DOHH2 (cell line): ENCODE measurements around the gene PCMT1.

Experiments
- H3F3A ChIP-seq: fragments of 200-600 bp; sonication (generic), shearing (Covaris generic); 2 replicates; pipeline ENCODE4 v1.6.0; 2016; ENCODE audit warnings: antibody characterized with exemption, mild to moderate bottlenecking; ENCODE audit not compliant: control insufficient read depth, insufficient read depth
- H3K27ac ChIP-seq: fragments of 200-600 bp; sonication (generic); 2 replicates; pipeline ENCODE4 v1.5.1; 2014; ENCODE audit warnings: low read depth, mild to moderate bottlenecking, low read length, moderate library complexity
- H3K27me3 ChIP-seq: fragments of 200-600 bp; sonication (generic); 2 replicates; pipeline ENCODE4 v1.6.1; 2014; ENCODE audit warnings: mild to moderate bottlenecking, low read length, mixed read lengths; ENCODE audit not compliant: control insufficient read depth
- H3K36me3 ChIP-seq: fragments of 200-600 bp; sonication (generic); 2 replicates; pipeline ENCODE4 v1.6.1; 2014; ENCODE audit warnings: mild to moderate bottlenecking, low read length, moderate library complexity, mixed read lengths; ENCODE audit not compliant: control insufficient read depth
- H3K4me1 ChIP-seq: fragments of 200-600 bp; sonication (generic); 2 replicates; pipeline ENCODE4 v1.6.1; 2014; ENCODE audit warnings: mild to moderate bottlenecking, low read length, mixed read lengths; ENCODE audit not compliant: control insufficient read depth
- H3K4me2 ChIP-seq: fragments of 200-600 bp; sonication (generic); 2 replicates; pipeline ENCODE4 v1.6.0; 2014; ENCODE audit warnings: mild to moderate bottlenecking, low read length, moderate library complexity
- H3K4me3 ChIP-seq: fragments of 200-600 bp; sonication (generic); 2 replicates; pipeline ENCODE4 v1.5.1; 2014; ENCODE audit warnings: mild to moderate bottlenecking, low read length, mixed read lengths
- H3K79me2 ChIP-seq: fragments of 200-600 bp; sonication (generic); 2 replicates; pipeline ENCODE4 v1.6.1; 2014; ENCODE audit warnings: mild to moderate bottlenecking, low read length, mixed read lengths; ENCODE audit not compliant: control insufficient read depth
- H3K9me2 ChIP-seq: fragments of 200-600 bp; sonication (generic); replicated peaks from 2 replicates; pipeline ENCODE4 v1.6.1; 2014; ENCODE audit warnings: mild to moderate bottlenecking, low read length, mixed read lengths; ENCODE audit not compliant: control insufficient read depth
- H3K9me3 ChIP-seq: fragments of 200-600 bp; sonication (generic); 2 replicates; pipeline ENCODE4 v1.6.1; 2014; ENCODE audit warnings: antibody characterized with exemption, low read length, mixed read lengths; ENCODE audit not compliant: control insufficient read depth, insufficient read depth
- H4K20me1 ChIP-seq: fragments of 200-600 bp; sonication (generic); 2 replicates; pipeline ENCODE4 v1.6.0; 2014; ENCODE audit warnings: low read depth, mild to moderate bottlenecking, antibody characterized with exemption, low read length, moderate library complexity; ENCODE audit not compliant: control insufficient read depth, insufficient read depth
- CTCF ChIP-seq: fragments of 200-600 bp; sonication (generic); IDR thresholded peaks from one replicate; pipeline ENCODE4 v1.5.1; 2014; ENCODE audit warnings: antibody characterized with exemption, mild to moderate bottlenecking, low read depth, low read length; ENCODE audit not compliant: poor library complexity, severe bottlenecking
- EZH2phosphoT487 ChIP-seq: fragments of 200-600 bp; sonication (generic); IDR thresholded peaks from 2 replicates; pipeline ENCODE4 v1.6.1; 2017; ENCODE audit warnings: borderline replicate concordance, mild to moderate bottlenecking, antibody characterized with exemption, low read length, moderate library complexity, mixed read lengths

Gene PCMT1

GRCh38 chr6:149779644-149779963 is 30.1 kb downstream of the PCMT1 start:
- Histone ChIP-seq H3K36me3 (peaks cover 67% of the 10 kb centered on the region), H3K4me2 (no peak overlapping the region), H3K27me3 (no peaks in the 10 kb centered on the region), H4K20me1 (no peaks in the 10 kb centered on the region), H3K9me3 (no peaks in the 10 kb centered on the region), H3K79me2 (no peaks in the 10 kb centered on the region), H3K4me3 (no peak overlapping the region), H3K4me1 (no peaks in the 10 kb centered on the region), H3F3A (peaks cover 2% of the 10 kb centered on the region; the same call in 1 of the 2 replicates), H3K9me2 (no peaks in the 10 kb centered on the region), H3K27ac (no peak overlapping the region)
- TF ChIP-seq EZH2phosphoT487 (no peak), CTCF (no peak)

- Histone ChIP-seq H3K27me3 (no peaks in the 10 kb centered on the region), H3K4me3 (no peak overlapping the region), H3K4me1 (no peaks in the 10 kb centered on the region), H4K20me1 (no peaks in the 10 kb centered on the region), H3F3A (peaks cover 2% of the 10 kb centered on the region; the same call in 1 of the 2 replicates), H3K36me3 (peaks cover 52% of the 10 kb centered on the region), H3K27ac (no peak overlapping the region), H3K9me3 (no peaks in the 10 kb centered on the region), H3K4me2 (no peak overlapping the region), H3K9me2 (no peaks in the 10 kb centered on the region), H3K79me2 (no peaks in the 10 kb centered on the region)
- TF ChIP-seq CTCF (no peak), EZH2phosphoT487 (no peak)
These were observed 32.2 kb downstream of the PCMT1 start for GRCh38 chr6:149781715-149782114.

GRCh38 chr6:149782337-149782736 is 32.8 kb downstream of the PCMT1 start:
- H3K4me2 ChIP-seq, result no peak overlapping the region
- no peaks in the 10 kb centered on the region for H3K9me3 ChIP-seq
- TF ChIP-seq EZH2phosphoT487 (no peak), CTCF (no peak)
- H3F3A ChIP-seq, result no peaks in the 10 kb centered on the region
- H4K20me1 ChIP-seq, result no peaks in the 10 kb centered on the region
- no peaks in the 10 kb centered on the region for H3K9me2 ChIP-seq
- H3K4me3 ChIP-seq, result no peak overlapping the region
- H3K27ac ChIP-seq, result no peak overlapping the region
- no peaks in the 10 kb centered on the region for H3K79me2 ChIP-seq
- H3K27me3 ChIP-seq, result no peaks in the 10 kb centered on the region
- peaks cover 46% of the 10 kb centered on the region for H3K36me3 ChIP-seq
- no peaks in the 10 kb centered on the region for H3K4me1 ChIP-seq

GRCh38 chr6:149783551-149783950 is 34.0 kb downstream of the PCMT1 start:
- peaks cover 42% of the 10 kb centered on the region for H3K36me3 ChIP-seq

More at GRCh38 chr6:149783551-149783950, 34.0 kb downstream of the PCMT1 start:
- Histone ChIP-seq H3K9me3 (no peaks in the 10 kb centered on the region), H3F3A (no peaks in the 10 kb centered on the region), H3K4me1 (no peaks in the 10 kb centered on the region), H3K27ac (no peak overlapping the region), H3K79me2 (no peaks in the 10 kb centered on the region), H3K9me2 (no peaks in the 10 kb centered on the region), H3K4me3 (no peak overlapping the region), H4K20me1 (no peaks in the 10 kb centered on the region), H3K27me3 (no peaks in the 10 kb centered on the region), H3K4me2 (no peak overlapping the region)
- TF ChIP-seq CTCF (no peak), EZH2phosphoT487 (no peak)
